ENCODE data around the gene CSPG5.

CSPG5 gene

DNA sequence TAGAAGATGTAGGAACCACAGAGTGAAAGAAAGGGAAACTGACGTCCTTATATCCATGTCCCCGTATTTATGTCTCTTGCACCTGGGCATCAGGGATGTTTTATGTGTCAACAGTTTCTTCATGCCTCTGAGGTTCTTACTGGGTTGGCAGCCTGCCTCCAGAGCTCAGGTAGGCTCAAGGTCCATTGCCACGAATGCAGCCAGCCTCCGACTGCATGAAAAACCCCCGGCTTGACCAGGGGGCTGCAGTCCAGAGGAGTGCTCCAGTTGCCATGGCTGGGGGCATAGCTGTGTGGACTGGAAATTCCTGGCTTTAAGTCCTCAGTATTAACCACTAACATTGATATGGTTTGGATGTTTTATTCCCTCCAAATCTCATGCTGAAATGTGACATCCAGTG is 2.8 kb upstream of the CSPG5 start (continued):
- TF ChIP-seq ZBTB49 (tag by site-specific recombination; IDR thresholded peaks at IDR 0.05; ENCODE audit: low read depth) (no peak), ZNF571 (tag by site-specific recombination; IDR thresholded peaks at IDR 0.05) (no peak), ZFP37 (tag by site-specific recombination; IDR thresholded peaks at IDR 0.05) (no peak), ZNF544 (tag by site-specific recombination; IDR thresholded peaks at IDR 0.05) (no peak), ZNF335 (tag by site-specific recombination; conservative IDR thresholded peaks at IDR 0.05) (no peak), ZNF114 (tag by site-specific recombination; IDR thresholded peaks at IDR 0.05) (no peak), ZNF624 (tag by site-specific recombination; IDR thresholded peaks at IDR 0.05) (no peak), ZNF146 (tag by site-specific recombination; IDR thresholded peaks at IDR 0.05) (no peak), ZFP69B (tag by site-specific recombination; IDR thresholded peaks at IDR 0.05) (no peak), ZSCAN16 (tag by site-specific recombination; IDR thresholded peaks at IDR 0.05) (no peak), ZNF280C (tag by site-specific recombination; IDR thresholded peaks at IDR 0.05) (no peak), OVOL3 (tag by site-specific recombination; IDR thresholded peaks at IDR 0.05) (no peak), GFI1B (tag by site-specific recombination; IDR thresholded peaks at IDR 0.05) (no peak)
- TF ChIP-seq, protein P1, sequence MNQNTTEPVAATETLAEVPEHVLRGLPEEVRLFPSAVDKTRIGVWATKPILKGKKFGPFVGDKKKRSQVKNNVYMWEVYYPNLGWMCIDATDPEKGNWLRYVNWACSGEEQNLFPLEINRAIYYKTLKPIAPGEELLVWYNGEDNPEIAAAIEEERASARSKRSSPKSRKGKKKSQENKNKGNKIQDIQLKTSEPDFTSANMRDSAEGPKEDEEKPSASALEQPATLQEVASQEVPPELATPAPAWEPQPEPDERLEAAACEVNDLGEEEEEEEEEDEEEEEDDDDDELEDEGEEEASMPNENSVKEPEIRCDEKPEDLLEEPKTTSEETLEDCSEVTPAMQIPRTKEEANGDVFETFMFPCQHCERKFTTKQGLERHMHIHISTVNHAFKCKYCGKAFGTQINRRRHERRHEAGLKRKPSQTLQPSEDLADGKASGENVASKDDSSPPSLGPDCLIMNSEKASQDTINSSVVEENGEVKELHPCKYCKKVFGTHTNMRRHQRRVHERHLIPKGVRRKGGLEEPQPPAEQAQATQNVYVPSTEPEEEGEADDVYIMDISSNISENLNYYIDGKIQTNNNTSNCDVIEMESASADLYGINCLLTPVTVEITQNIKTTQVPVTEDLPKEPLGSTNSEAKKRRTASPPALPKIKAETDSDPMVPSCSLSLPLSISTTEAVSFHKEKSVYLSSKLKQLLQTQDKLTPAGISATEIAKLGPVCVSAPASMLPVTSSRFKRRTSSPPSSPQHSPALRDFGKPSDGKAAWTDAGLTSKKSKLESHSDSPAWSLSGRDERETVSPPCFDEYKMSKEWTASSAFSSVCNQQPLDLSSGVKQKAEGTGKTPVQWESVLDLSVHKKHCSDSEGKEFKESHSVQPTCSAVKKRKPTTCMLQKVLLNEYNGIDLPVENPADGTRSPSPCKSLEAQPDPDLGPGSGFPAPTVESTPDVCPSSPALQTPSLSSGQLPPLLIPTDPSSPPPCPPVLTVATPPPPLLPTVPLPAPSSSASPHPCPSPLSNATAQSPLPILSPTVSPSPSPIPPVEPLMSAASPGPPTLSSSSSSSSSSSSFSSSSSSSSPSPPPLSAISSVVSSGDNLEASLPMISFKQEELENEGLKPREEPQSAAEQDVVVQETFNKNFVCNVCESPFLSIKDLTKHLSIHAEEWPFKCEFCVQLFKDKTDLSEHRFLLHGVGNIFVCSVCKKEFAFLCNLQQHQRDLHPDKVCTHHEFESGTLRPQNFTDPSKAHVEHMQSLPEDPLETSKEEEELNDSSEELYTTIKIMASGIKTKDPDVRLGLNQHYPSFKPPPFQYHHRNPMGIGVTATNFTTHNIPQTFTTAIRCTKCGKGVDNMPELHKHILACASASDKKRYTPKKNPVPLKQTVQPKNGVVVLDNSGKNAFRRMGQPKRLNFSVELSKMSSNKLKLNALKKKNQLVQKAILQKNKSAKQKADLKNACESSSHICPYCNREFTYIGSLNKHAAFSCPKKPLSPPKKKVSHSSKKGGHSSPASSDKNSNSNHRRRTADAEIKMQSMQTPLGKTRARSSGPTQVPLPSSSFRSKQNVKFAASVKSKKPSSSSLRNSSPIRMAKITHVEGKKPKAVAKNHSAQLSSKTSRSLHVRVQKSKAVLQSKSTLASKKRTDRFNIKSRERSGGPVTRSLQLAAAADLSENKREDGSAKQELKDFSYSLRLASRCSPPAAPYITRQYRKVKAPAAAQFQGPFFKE (tag by site-specific recombination; IDR thresholded peaks at IDR 0.05; ENCODE audit: borderline replicate concordance), result no peak
- TF ChIP-seq, protein P2, sequence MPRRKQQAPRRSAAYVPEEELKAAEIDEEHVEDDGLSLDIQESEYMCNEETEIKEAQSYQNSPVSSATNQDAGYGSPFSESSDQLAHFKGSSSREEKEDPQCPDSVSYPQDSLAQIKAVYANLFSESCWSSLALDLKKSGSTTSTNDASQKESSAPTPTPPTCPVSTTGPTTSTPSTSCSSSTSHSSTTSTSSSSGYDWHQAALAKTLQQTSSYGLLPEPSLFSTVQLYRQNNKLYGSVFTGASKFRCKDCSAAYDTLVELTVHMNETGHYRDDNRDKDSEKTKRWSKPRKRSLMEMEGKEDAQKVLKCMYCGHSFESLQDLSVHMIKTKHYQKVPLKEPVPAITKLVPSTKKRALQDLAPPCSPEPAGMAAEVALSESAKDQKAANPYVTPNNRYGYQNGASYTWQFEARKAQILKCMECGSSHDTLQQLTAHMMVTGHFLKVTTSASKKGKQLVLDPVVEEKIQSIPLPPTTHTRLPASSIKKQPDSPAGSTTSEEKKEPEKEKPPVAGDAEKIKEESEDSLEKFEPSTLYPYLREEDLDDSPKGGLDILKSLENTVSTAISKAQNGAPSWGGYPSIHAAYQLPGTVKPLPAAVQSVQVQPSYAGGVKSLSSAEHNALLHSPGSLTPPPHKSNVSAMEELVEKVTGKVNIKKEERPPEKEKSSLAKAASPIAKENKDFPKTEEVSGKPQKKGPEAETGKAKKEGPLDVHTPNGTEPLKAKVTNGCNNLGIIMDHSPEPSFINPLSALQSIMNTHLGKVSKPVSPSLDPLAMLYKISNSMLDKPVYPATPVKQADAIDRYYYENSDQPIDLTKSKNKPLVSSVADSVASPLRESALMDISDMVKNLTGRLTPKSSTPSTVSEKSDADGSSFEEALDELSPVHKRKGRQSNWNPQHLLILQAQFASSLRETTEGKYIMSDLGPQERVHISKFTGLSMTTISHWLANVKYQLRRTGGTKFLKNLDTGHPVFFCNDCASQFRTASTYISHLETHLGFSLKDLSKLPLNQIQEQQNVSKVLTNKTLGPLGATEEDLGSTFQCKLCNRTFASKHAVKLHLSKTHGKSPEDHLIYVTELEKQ (tag by site-specific recombination; IDR thresholded peaks at IDR 0.05; ENCODE audit: borderline replicate concordance), result no peak
